Amniotic epithelial cell (primary cell): ENCODE results near the gene AP4E1.
A peak's percentile ranks its signal among the peaks of the same experiment; 100 is the strongest.
"Not testable (repeated sequence)": the region's sequence is repeated elsewhere in the genome, so short reads cannot be mapped to it uniquely, and the experiment has no call there.

ENCODE experiments used
- DNase-seq: peaks from one replicate; pipeline ENCODE4 v3.0.0-alpha.2; 2010; ENCODE audit warnings: low read depth

AP4E1 gene

DNA sequence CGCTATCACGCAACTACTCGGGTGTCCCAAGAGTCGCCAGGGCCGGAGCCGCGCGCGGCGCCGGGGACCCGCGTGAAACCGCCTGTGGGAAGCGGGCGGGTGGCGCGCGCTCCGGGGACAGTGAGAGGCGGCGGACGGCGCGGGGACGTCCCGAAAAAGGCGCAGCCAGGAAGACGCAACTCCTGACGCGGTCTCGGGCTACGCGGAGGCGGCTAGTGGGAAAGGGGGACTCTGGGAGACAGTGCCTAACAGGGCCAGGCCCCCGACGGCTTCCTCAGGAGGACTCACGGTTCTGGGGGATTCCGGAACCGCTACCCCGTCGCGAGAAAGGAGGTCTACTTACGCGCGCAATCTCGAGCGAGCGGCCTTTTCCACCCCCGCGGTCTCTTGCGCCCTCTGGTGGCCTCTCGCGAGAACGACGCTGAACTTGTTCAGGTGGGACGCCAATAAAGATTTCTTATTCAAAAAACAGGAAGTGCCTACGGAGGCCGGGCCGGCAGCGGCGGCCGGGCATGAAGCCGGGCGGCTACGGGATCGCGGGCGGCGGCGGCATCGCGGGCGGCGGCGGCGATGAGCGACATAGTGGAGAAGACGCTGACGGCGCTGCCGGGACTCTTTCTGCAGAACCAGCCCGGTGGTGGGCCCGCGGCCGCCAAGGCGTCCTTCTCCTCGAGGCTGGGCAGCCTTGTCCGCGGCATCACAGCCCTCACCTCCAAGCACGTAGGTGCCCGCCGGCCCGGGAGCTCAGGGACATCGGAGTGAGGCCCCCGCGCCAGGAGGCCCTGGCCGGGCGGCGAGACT is at the start of gene AP4E1:
Gene AP4E1, plus strand, starts transcription at position 475 of the 801 bp plus-strand sequence. Its CDS starts 96 bp downstream, at position 571.
- peak; percentile 92 for DNase-seq

DNA sequence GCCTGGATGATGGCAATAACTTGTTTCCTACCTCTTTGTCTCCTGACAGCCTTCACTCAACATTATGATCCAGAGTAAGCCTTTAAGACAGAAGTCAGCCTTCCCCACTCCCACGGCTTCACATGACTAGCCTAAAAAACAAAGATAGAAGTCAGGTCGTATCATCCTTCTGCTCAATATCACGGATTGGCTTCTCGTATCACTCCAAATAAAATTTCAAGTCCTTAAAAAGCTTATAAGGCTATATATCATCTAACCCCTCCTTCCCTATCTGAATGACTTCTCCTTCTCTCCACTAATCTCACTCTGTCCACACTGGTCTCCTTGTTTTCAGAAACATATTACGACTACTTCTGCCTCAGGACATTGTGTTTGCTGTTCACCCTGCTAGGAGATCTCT is 47.7 kb upstream of the AP4E1 start:
- DNase-seq: no peak

DNA sequence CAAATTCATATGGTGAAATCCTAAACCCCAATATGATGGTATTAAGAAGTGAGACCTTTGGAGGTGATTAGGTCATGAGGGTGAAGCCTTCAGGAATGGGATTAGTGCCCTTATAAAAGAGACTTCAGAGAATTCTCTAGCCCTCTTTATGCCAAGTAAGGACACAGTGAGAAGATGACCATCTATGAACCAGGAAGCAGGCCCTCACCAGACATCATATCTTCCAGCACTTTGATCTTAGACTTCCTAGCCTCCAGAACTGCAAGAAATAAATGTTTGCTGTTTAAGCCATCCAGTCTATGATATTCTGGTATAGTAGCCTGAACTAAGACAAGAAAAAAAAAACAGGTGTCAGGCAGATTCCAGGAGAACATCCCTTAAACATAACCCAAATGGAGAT is 45.9 kb upstream of the AP4E1 start:
- DNase-seq: no peak

DNA sequence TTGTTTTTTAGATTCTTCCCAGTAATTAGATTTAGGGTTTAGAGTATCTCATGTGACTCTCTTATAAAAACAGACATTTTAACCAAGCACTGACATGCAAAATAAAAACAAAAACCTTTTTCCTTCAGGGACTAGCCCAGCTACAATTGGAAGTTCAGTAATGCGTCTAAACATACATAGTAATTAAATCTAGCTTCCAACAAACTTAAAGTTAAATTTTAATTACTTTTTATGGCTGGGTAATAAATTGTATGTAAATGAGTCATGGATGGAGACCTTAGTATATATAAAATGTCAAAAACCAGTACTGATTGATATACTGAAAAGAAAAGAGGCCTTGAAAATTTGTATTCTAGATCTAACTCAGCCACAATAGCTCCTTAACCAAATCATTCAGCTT is 43.6 kb upstream of the AP4E1 start:
- DNase-seq: no peak

DNA sequence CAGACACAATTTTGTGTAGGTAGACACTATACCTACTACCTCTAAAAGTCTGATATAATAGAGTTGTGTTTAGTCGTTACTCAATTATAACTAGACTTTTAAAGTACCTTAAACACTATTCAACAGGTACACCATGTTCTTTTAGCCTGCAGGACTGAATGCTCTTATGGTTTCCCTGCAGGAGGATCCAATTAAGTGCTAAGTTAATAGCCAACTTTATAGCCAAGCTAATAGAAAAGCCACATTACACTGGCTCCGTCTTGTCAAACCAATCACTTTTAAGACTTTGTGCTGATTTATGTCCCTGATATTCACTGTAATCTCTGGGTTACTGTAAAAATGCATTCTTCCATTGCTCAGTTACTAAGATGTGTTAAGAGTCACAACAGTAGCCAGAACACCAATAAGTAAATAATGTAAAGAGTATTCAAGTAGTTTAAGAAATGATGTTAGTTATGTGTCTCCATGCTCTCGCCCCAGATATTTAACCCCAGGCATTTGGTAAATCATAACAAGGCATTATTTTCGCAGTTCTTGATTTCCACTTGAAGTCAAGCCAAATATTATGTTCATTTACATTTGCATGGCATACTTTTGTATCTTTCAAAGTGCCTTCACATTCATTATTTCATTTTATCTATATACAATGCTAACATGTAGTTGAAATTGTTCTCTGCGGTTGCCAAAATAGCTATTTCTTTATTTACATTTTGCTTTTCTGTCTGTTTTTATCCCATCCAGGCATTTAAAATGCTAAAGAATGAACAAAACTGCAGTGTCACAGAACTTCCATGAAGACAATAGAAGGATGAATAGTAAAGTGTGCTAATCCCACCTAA is 42.7 kb upstream of the AP4E1 start:
- DNase-seq: no peak

DNA sequence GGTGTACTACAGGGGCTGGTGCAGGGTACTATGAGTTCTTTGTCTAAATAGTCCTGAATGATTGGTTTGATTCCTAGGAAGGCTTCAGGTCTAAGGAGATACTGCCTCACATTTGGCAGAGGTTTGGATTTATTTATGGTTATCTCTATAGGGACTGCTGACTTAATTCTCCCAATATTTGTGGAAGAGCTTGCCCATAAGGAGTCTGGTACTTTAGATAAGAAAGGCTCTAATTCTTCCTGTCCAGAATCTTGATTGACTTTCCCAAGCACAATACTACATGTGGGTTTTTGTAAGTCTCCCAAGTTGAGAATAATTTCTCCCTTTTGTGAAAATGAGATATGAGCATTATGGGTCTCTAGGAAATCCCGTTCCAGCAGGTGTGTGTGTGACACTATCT is 36.7 kb upstream of the AP4E1 start:
- no peak for DNase-seq

DNA sequence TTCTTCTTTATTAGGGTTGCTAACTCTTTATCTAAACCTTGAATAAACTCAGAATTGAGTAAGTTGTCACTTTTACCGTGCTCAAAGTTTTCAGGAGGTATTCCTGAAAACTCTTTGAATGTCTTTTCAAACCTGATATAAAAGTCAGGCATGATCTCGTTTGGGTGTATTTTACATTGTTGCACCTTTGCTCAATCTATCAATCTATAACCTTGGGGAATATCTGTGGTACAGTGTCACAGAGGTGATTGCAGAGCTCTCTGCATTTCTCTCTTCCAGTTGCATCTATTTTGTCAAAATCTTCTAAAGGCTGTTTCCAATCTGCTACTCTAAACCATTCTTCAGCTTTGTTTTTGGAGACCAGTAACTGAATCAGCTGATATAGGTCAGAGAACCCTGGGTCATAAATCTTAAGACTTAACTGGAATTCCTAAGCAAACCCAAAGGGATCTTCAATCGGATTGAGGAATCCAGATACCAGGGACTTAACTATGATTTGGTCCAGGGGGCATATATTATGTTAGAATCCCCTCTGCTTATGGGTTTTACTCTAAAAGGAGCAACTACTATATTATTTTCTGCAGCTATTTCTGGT is 35.6 kb upstream of the AP4E1 start:
- DNase-seq: peak; percentile 15

DNA sequence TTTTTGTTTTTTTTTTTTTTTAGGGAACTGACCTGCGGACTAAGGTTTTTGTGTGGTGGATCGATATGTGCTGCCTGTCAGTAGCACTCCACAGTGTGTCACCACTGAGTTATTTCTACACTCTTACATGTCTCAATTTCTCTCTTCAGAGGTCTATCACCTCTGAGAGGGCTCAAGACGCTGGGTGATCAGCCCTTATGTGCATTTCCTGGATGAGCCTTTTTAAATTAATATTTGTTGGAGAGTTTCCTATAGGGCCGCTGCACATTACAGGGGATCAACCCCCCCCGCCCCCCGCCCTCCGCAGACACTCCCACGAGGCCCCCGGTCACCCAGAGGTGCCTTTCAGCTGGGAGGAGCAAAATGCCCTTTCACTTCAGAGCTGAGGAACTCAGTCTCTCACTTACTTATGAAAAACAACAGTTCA is 34.5 kb upstream of the AP4E1 start:
- no peak for DNase-seq

DNA sequence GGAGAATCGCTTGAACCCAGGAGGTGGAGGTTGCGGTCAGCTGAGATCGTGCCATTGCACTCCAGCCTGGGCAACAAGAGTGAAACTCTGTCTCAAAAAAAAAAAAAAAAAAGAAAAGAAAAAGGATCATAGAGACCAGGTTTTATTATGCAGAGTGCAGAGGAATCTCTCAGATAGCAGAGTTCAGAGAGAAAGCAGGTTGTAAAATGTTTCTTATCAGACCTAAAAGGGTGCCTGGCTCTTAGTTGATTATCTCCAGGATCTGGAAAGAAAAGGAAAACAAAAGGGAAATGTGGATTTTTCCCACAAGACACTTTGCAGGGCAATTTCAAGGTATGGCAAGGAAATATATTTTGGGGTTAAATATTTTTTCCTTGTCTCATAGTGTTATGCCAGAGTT is 33.2 kb upstream of the AP4E1 start:
- DNase-seq: not testable (repeated sequence)

DNA sequence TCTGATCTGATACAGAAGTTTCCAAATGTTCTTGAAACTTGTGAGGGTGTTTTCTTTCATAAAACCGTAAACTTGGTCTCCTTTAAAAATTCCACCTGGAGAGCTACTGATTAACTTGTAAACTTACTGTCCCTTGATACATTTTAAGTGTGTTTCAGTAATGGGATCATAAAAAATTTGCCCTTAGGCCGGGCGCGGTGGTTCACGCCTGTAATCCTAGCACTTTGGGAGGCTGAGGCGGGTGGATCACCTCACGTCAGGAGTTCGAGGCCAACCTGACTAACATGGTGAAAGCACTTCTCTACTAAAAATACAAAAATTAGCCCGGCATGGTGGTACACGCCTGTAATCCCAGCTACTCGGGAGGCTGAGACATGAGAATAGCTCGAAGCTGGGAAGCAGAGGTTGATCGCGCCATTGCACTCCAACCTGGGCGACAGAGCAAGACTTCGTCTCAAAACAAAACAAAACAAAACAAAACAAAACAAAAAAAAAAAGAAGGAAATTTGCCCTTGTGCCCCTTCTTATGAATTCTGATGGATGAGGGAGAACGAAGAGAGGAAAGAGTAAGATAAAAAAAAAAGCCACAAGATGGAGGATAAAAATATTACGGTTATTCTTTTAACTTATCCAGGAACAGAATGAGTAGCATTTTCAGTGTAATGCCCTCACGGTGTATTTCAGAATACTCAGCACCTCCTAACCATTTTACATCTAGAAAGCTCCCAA is 32.1 kb upstream of the AP4E1 start:
- DNase-seq: no peak

DNA sequence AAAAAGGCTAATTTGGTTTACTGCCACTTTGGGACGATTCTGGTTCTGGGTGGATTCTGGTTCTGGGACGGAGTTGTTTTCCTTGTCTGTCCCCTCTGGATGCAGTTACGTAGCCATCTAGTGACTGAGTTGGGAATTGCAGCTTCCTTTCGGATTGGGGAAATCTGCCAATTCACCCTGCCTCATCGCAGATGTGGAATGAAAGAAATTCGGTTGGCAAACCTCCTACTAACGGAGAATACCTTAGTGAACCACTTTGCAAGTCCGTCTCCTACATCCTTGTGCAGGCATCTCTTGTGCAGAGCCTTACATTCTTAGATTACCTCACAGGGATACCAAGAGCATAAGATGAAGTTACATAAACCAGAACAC is 31.5 kb upstream of the AP4E1 start:
- peak; percentile 92 for DNase-seq

DNA sequence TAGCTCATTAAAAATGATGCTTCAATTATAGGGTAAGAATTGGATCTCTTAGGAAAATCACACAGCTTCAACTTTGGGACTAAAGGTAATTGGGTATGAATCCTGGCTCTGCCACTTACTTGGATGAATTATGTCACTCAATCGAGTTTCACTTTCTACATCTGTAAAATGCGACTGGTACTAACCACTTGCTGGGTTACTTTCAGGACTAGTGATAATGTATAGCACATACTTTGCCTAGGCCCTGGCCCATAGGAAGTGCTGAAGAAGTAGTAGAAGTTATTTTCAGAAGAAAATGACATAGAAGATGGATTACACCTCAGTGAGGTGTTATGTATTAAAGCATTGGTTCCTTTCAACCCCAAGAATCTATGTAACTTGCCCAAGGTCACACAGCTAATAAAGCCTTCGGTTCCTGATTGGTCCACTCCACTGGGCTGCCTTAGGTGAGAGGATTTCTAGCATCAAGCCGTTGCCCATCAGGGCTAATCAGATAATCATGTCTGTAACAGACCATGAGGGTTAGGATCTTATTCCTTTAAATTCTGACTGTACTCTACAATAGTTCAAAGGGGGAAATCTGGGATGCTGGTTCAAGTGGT is 29.4 kb upstream of the AP4E1 start:
- DNase-seq: no peak

DNA sequence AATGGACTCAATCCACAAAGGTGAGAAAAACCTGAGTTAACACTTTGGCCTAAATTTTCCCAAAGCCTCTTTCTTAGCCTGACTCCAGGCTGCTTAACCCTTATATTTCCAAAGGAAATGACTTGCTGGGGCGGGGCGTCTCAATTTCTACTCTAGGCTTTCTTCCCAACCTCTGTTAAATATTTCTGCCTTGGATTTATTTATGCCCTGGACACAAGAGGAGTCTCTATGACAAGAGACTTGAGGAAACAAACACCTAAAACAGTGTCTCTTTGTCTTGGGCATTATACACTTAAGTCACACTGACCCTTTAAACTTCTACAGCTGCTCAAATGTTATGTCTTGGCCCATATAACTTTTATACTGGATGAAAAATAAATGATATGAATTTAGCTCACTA is 28.3 kb upstream of the AP4E1 start:
- no peak for DNase-seq

DNA sequence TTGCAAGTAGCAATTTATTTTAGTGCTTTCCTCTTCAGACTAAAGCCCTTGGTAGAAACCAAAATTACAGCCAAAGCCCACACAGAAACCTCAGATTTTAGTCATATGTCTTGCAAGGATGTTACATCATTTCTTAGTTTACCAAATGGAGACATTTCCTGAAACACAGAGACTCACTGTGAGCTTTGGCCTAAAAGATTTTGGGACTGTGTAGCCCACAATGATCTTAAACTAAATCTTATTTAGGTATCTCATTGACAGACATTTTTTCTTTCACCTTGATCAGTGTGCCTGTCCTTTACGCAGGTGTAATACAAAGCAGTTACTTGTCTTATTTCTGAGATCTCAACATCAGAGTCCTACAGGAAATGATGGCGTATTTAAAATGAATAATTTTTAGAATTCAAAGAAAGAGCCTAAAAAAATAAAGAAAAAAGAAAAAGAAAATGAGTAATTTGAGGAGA is 27.8 kb upstream of the AP4E1 start:
- DNase-seq: peak; percentile 63

DNA sequence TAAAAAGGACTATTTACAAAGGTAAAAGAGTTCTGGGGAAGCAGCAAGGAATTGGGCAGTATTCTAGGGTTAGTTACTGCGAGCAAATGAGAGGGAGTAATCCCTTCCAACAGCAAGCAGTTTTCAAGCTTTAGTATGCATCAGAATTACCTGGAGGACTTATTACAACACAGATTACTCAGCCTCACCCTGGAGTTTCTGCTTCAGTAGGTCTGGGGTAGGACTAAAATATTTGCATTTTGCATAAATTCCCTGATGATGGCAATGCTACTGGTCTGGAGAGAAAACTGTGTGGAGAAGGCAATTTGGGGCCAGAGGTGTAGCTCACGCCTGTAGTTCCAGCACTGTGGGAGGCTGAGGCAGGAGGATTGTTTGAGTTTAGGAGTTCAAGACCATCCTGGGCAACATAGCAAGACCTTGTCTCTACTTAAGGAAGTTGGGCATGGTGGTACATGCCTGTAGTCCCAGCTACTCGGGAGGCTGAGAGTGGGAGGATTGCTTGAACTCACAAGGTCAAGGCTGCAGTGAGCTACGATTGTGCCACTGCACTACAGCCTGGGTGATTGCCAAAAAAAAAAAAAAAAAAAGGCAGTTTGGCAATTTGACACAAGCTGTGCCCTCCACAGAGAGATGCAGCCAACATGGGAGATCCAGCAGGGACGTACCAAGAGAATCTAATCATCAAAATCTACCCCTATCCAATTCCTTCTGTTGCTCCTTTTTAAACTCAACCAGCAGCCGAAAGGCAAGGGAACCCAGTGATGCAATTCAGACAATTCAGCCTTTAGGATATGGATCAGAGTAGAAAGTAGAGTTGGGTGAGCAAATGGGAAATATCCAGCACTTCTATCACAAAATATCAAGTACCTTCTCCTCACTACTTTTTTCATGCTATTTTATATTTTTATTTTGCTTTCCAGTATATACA is 27.1 kb upstream of the AP4E1 start:
- peak; percentile 22 for DNase-seq

DNA sequence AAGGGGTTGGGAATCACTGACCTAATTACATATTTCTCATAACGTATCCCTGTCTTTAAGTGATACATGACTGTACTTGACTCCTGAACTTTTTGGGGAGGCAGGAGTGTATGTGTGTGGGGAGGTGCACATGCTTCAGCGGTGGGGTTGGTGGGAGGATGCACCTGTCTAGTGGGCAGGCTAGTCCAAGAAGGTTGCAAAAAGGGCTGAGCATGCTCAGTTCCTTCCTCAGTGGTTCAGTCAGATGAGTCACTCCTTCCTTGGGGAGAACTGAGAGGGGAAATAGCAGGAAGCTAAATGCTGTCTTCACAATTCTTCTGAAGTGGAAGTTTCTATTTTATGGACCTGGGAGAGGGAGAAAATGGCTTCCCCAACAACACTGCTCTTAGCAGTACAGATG is 24.6 kb upstream of the AP4E1 start:
- peak; percentile 59 for DNase-seq

DNA sequence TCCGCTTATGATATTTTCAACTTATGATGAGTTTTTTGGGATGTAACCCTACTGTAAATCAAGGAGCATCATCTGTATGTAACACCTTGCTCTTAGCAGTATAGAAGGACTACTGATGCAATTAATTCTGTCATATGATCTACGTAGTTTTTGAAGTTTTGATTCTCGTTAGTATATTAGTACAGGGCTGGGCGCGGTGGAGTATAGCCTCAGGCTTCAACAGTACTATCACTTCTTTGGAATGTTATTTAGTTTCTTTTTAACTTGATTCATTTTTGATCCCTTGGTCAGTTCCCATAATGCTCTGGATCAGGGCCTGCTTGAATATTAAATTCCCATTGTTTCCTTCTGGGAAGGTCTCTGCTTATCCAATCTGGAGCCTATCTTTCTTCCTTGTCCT is 23.9 kb upstream of the AP4E1 start:
- peak; percentile 21 for DNase-seq

DNA sequence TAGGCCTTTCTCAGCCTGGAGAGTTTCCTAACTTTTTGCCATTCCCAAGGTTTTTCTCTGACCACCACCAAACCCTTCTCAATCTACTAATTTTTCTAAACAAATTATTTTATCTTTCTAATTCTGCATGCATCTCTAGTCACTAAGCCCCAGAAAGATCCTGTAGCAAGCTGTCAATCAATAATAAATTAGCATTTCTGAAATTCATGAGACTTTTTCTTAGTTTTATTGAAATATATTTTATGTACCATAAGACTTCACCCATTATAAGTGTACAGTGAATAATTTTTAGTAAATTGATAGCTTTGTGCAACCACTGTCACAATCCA is 22.4 kb upstream of the AP4E1 start:
- DNase-seq: no peak

DNA sequence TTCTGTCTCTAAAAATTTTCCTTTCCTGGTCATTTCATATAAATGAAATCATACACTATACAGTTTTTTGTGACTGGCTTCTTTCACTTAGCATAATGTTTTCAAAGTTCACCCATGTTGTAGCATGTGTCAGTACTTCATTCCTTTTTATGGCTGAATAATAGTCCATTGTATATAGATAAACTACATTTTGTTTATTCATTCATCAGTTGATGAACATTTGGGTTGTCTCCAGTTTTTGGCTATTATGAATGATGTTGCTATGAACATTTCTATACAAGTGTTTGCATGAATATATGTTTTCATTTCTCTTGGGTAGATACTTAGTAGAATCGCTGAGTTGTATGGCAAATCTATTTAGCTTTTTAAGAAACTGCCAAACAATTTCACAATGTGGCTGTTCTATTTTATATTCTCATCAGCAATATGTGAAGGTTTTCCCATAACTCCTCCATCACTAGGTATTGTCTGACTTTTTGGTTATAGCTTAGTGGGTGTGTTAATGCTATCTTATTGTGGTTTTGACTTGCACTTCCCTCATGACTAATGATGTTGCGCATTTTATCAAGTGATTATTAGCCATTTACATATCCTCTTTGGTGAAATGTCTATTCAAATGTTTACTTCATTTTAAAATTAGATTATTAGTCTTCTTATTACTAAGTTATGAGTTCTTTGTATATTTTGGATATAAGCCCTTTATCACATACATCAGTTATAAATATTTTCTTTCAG is 21.7 kb upstream of the AP4E1 start:
- no peak for DNase-seq

DNA sequence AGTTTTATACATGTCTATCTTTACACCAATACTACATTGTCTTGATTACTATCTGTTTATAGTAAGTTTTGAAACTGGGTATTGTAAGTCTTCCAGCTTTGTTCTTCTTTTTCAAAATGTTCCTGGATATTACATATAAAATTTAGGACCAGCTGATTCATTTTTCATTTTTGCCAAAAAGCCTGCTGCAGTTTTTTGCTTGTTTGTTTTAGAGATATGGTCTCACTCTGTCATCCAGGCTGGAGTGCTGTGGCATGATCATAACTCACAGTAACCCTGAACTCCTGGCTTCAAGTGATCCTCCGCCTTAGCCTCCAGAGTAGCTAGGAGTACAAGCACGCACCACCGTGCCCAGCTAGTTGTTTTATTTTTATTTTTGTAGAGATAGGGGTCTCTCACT is 20.4 kb upstream of the AP4E1 start:
- DNase-seq: no peak
